Stimulated activated CD4-positive, alpha-beta T cell treated with anti-CD3 and anti-CD28 coated beads, Interleukin-1b, Interleukin-23, amount 100 ng/mL, for 1 hour (primary cell): ENCODE measurements around the gene ZNF621.

Experiments used
- DNase-seq, 2 donors: peaks; one replicate each; pipeline ENCODE4 v3.0.0-alpha.2; 2020; ENCODE audit warnings: low read depth in 2 of 2

ZNF621 gene

DNA sequence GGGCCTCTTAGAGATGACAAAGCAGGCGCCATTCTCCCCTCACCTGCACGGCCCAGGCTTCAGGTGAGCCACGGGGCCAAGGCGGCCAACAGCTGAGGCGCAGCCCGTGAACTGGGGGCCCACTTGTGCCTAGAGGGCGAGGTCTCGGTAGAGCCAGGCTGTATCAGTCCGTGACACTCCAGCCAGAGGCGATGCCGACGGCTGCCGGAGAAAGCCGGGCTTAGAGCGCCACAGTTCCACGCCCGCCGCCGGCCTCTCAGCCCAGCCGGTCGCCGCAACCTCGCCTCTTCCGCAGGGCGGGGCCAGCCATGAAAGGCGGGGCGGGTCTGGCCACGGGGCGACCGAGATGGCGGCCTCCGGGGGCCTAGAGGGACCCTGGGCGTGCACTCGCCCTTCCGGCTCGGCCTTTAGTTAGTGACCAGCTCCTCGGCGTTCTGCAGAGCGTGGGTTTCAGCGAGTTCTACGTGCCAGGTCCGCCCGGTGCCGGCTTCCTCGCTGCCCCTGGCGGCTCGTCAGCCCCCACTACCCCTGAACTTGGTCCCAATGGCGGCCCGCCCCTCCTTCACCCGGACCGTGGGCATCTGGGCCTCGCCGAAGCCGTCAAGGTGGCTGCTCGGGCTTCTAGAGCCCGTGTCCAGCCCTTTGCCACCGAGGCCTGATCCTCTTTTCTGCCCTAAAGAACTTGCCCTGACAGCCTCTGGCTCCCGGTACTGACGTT, at the start of gene ZNF621:
TSS of gene ZNF621 (plus strand) at position 393 of the 718 bp plus-strand sequence. CDS start 881 bp downstream, outside the sequence.
- DNase-seq, result peak; percentile 55 to 68

- DNase-seq, result no peak
Observed at GRCh38 chr3:40476478-40477470, 48.0 kb upstream of the ZNF621 start, which contains the start of gene ZNF619. TSS of gene ZNF619 (plus strand) at chr3:40477122. CDS start at chr3:40477980, 858 bp downstream.

- DNase-seq, result no peak
Observed at GRCh38 chr3:40477666-40478065, 47.1 kb upstream of the ZNF621 start.

DNA sequence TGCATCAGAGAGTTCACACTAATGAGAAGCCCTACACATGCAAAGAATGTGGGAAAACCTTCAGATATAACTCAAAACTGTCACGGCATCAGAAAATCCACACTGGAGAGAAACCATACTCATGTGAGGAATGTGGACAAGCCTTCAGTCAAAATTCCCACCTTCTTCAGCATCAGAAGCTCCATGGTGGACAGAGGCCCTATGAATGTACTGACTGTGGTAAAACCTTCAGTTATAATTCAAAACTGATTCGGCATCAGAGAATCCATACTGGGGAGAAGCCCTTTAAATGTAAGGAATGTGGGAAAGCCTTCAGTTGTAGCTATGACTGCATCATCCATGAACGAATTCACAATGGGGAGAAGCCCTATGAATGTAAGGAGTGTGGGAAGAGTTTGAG, 37.6 kb upstream of the ZNF621 start:
- DNase-seq, result no peak

DNA sequence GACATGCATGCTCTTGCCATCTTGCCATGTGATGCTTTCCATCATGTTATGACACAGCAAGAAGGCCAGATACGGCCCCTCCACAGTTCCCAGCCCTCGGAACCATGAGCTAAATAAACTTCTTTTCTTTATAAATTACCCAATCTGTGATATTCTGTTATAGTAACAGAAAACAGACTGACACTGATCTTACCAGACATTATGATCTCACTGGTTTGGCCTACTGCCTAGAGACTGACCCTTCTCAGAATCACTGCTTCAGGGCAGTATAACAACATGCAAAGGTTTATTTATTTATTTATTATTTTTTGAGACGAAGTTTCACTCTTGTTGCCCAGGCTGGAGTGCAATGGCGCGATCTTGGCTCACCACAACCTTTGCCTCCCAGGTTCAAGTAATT, 33.8 kb upstream of the ZNF621 start:
- no peak for DNase-seq

DNA sequence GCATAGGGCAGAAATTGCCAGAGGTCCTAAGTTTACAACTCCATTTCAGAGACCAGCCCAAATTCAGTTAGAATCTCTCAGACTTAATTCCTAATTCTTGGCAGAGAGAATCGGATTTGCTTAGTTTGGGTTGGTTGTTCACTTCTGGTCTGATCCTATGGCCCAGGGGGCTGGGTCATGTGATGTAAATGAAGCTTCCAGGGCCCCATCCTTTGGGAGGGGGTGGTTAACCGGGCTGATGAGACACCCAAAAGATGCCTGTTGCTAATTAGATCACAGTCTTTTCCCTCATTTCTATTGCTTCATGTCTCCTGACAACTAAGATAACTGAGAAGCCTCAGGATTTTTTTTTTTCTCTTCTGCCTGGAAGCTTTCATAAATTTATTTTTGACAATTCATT, 30.1 kb upstream of the ZNF621 start:
- DNase-seq, result no peak

DNA sequence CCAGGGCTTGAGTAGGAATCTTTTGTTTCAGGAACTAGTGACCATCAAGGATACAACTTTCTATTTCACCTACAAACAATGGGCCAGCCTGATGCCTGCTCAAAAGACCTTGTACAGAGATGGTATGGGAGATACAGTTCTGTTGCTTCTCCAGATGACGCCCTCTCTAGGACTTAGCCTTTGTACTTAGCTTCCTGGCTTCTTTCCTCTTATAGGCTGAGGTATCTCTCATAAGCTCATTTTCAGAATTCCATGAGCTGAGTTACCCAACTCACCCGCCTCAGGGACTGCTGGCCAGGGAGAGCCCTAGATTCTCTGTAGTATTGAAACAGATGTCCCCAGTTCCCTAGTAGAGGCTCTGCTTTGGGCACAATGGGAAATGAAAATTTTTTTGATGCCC, 27.5 kb upstream of the ZNF621 start:
- DNase-seq, result no peak

GRCh38 chr3:40499952-40500351, 24.8 kb upstream of the ZNF621 start:
- DNase-seq, result no peak

- no peak for DNase-seq
Observed at GRCh38 chr3:40502034-40502433, 22.7 kb upstream of the ZNF621 start.

- DNase-seq, result no peak
Observed at GRCh38 chr3:40504636-40505430, 19.9 kb upstream of the ZNF621 start.

DNA sequence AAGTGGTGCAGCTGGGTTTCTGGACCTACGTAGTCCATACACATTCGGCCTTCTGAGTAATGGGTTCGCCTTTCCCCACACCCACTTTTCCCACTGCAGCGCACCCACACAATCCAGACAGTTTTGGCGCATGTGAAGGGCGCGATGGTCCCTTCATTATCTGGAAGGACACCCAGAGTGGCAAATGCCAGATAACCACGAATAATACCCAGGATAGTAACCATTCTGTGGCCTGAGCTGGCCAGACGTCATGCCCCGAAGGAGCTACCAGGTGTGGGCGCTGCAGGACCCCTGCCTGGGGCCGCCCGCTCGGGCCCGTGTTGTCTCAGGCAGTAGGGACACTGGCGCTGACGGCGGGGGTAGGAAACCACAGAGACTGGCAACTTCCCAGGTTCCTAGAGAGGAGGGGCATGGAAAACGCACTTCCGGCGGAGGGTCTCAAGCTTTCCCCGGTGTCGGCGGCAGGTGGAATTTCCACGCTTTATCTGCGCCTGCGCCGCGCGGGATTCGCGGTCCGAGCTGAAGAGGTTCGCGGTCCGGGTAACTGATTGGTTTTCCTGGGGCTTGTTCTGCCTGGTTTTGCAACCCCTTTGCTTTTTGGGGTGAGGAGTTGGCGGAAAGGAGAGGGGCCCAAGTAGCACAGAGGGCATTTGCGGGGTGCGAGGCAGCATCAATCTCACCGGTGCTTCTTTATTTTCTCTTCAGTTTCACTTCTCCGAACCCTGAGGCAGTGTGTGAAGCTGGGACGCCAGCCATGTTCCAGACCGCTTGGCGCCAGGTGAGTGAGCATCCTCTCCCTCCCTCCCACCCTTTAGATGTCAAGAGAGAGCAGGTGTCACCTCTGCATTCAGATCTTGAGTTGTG, 18.9 kb upstream of the ZNF621 start, which contains the start of gene ZNF620:
TSS of gene ZNF620 (plus strand) at position 441 of the 864 bp plus-strand sequence. CDS start at position 755, 314 bp downstream.
- DNase-seq, result peak; percentile 14 to 17

GRCh38 chr3:40511031-40511718, 13.6 kb upstream of the ZNF621 start:
- DNase-seq, result no peak

DNA sequence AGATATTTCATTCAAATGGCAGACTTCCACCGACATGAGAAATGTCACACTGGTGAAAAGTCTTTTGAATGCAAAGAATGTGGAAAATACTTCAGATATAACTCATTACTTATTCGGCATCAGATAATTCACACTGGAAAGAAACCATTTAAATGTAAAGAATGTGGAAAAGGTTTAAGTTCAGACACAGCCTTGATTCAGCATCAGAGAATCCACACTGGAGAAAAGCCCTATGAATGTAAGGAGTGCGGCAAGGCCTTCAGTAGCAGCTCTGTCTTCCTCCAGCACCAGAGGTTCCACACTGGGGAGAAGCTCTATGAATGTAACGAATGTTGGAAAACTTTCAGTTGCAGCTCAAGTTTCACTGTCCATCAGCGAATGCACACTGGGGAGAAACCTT, 8.6 kb upstream of the ZNF621 start:
- DNase-seq, result no peak

DNA sequence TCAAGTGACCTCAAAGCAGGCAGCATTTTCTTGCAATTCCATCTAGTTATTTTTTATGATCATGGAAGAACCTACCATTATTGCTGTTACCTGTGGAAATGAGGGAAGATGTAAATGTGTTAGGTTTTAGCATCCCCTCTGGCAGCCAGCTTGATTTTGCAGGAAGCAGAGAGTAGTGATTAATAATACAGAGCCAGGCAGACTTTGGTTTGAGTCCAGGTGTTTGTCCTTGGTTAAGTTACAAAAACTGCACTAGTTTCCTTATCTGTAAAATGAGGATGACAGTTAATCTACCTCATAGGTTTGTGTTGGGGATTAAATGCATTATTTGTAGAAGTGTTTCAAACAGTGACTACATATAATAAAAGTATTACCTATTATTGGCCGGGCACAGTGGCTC, 6.7 kb upstream of the ZNF621 start:
- no peak for DNase-seq

GRCh38 chr3:40518848-40519247, 5.9 kb upstream of the ZNF621 start:
- DNase-seq, result no peak

DNA sequence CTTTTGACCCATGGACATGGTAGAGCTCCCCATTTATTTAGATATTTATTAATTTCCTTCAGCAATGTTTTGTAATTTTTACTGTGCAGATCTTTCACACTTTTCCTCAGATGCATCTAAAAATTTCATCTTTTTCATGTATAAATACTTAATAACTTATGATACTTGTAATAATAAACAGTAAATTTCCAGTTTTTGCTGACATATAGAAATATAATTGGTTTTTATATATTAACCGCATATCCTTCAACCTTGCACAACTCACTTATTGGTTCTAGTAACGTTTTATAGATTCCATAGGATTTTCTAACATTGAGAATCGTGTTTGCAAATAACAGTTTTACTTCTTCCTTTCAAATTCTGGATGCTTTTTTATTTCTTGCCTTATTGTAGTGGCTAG, 3.5 kb upstream of the ZNF621 start:
- DNase-seq, result no peak

- no peak for DNase-seq
Observed at GRCh38 chr3:40523781-40524180, 979 bp upstream of the ZNF621 start.

DNA sequence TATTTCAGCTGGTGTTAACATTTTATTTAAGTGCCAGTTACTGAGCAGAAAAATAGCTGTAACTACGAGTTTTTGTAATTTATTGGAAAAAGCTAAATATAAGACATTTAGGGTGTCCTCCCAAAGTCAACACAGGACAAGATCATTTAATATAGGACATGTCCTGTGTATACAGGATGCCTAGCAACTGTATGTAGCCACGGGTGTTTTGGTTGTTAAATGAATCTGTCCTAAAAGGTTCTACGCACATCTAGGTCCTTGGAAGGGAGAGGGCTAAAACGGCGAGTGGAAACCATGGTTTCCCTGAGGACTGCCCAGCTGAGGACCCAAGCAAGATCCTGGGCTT, 565 bp upstream of the ZNF621 start:
- DNase-seq, result no peak

GRCh38 chr3:40528426-40528825, 3.7 kb downstream of the ZNF621 start:
- DNase-seq, result no peak

- DNase-seq, result no peak
Observed at GRCh38 chr3:40532252-40532651, 7.5 kb downstream of the ZNF621 start.
